NT2/D1 (cell line): Measurements from ENCODE around the gene TOM1.

Source experiments
- DNase-seq: peaks from one replicate; pipeline ENCODE4 v3.0.0-alpha.2; 2011; ENCODE audit warnings: low read depth, low spot score
- H3K27me3 ChIP-seq: 2 replicates; pipeline ENCODE4 v1.6.0; 2011; ENCODE audit warnings: mild to moderate bottlenecking; ENCODE audit not compliant: insufficient read length, insufficient read depth
- H3K36me3 ChIP-seq: 2 replicates; pipeline ENCODE4 v1.6.1; 2011; ENCODE audit warnings: mild to moderate bottlenecking, low read length, mixed read lengths; ENCODE audit not compliant: insufficient read depth, insufficient read length
- H3K4me1 ChIP-seq: 2 replicates; pipeline ENCODE4 v1.5.1; 2011; ENCODE audit not compliant: insufficient read depth, insufficient read length
- H3K4me3 ChIP-seq: 2 replicates; pipeline ENCODE4 v1.5.1; 2011; ENCODE audit warnings: low read depth; ENCODE audit not compliant: insufficient read length
- H3K9ac ChIP-seq: 2 replicates; pipeline ENCODE4 v1.6.0; 2011; ENCODE audit warnings: low read depth; ENCODE audit not compliant: insufficient read length
- H3K9me3 ChIP-seq: 2 replicates; pipeline ENCODE4 v1.5.1; 2011; ENCODE audit warnings: mild to moderate bottlenecking, low read length; ENCODE audit not compliant: insufficient read depth
- SUZ12 ChIP-seq: IDR thresholded peaks from 2 replicates; pipeline ENCODE4 v1.6.1; 2011; ENCODE audit not compliant: insufficient read length, insufficient read depth; ENCODE audit errors: extremely low read depth
- YY1 ChIP-seq: IDR thresholded peaks from 2 replicates; pipeline ENCODE4 v1.6.1; 2011; ENCODE audit not compliant: insufficient read length, insufficient read depth
- ZNF274 ChIP-seq: IDR thresholded peaks from 2 replicates; pipeline ENCODE4 v1.6.1; 2011; ENCODE audit warnings: mild to moderate bottlenecking, low read depth, low read length

The TOM1 gene

GRCh38 chr22:35327690-35328471, 28.2 kb downstream of the TOM1 start:
- no peak for DNase-seq
- Histone ChIP-seq H3K36me3 (peaks cover 65% of the 10 kb centered on the region), H3K4me3 (no peak overlapping the region), H3K4me1 (no peaks in the 10 kb centered on the region), H3K27me3 (no peaks in the 10 kb centered on the region), H3K9me3 (no peaks in the 10 kb centered on the region), H3K9ac (no peak overlapping the region)
- TF ChIP-seq SUZ12 (no peak), YY1 (no peak), ZNF274 (no peak)

- Histone ChIP-seq H3K36me3 (peaks cover 65% of the 10 kb centered on the region), H3K27me3 (no peaks in the 10 kb centered on the region), H3K4me1 (no peaks in the 10 kb centered on the region), H3K4me3 (no peak overlapping the region), H3K9me3 (no peaks in the 10 kb centered on the region), H3K9ac (no peak overlapping the region)
- no peak for DNase-seq
- TF ChIP-seq SUZ12 (no peak), YY1 (no peak), ZNF274 (no peak)
Observed at GRCh38 chr22:35328472-35328885, 28.8 kb downstream of the TOM1 start.

- DNase-seq = no peak
- Histone ChIP-seq H3K9ac (no peak overlapping the region), H3K36me3 (peaks cover 66% of the 10 kb centered on the region), H3K4me3 (no peak overlapping the region), H3K4me1 (peaks cover 2% of the 10 kb centered on the region), H3K27me3 (no peaks in the 10 kb centered on the region), H3K9me3 (no peaks in the 10 kb centered on the region)
- TF ChIP-seq YY1 (no peak), SUZ12 (no peak), ZNF274 (no peak)
Observed at GRCh38 chr22:35329114-35329847, 29.6 kb downstream of the TOM1 start.

GRCh38 chr22:35330258-35330861, 30.7 kb downstream of the TOM1 start:
- Histone ChIP-seq H3K36me3 (peaks cover 64% of the 10 kb centered on the region), H3K9ac (no peak overlapping the region), H3K4me1 (peaks cover 2% of the 10 kb centered on the region), H3K9me3 (no peaks in the 10 kb centered on the region), H3K4me3 (no peak overlapping the region), H3K27me3 (no peaks in the 10 kb centered on the region)
- TF ChIP-seq SUZ12 (no peak), ZNF274 (no peak), YY1 (no peak)
- no peak for DNase-seq

- Histone ChIP-seq H3K27me3 (no peaks in the 10 kb centered on the region), H3K9ac (no peak overlapping the region), H3K9me3 (no peaks in the 10 kb centered on the region), H3K4me1 (peaks cover 2% of the 10 kb centered on the region), H3K36me3 (peaks cover 59% of the 10 kb centered on the region), H3K4me3 (no peak overlapping the region)
- DNase-seq = no peak
- TF ChIP-seq SUZ12 = no peak
Observed at GRCh38 chr22:35332278-35332677, 32.6 kb downstream of the TOM1 start.

GRCh38 chr22:35333220-35333619, 33.5 kb downstream of the TOM1 start:
- H3K4me1 ChIP-seq = peaks cover 2% of the 10 kb centered on the region
- no peak overlapping the region for H3K9ac ChIP-seq
- DNase-seq = no peak
- no peaks in the 10 kb centered on the region for H3K27me3 ChIP-seq
- TF ChIP-seq ZNF274 (no peak), YY1 (no peak), SUZ12 (no peak)
- H3K9me3 ChIP-seq = no peaks in the 10 kb centered on the region
- H3K36me3 ChIP-seq = peaks cover 56% of the 10 kb centered on the region
- no peak overlapping the region for H3K4me3 ChIP-seq

- H3K27me3 ChIP-seq = no peaks in the 10 kb centered on the region
- TF ChIP-seq YY1 = no peak
- no peak for DNase-seq
- no peak overlapping the region for H3K4me3 ChIP-seq
- no peak overlapping the region for H3K9ac ChIP-seq
- peaks cover 2% of the 10 kb centered on the region for H3K4me1 ChIP-seq
- no peaks in the 10 kb centered on the region for H3K9me3 ChIP-seq
- peaks cover 57% of the 10 kb centered on the region for H3K36me3 ChIP-seq
Observed at GRCh38 chr22:35334004-35334403, 34.3 kb downstream of the TOM1 start.
